Camera-type eye (tissue), 1 donor: Measurements from ENCODE around the gene PRPF18. TPM values are rescaled to one million over a fixed set of nuclear protein-coding genes. Genes with fewer than 3 reads are reported as not detected.

Experiments
- total RNA-seq: library from RNA; depleted of rRNA; stranded (reverse); fragments of >200 nt; gene quantifications from one replicate; pipeline ENCODE4 v1.2.3, GENCODE V29; 2014

The PRPF18 gene
- 61.7 TPM for total RNA-seq

GRCh38 chr10:13586676-13587355, at the start of gene PRPF18:
TSS of gene PRPF18 (plus strand) at chr10:13586965. CDS start at chr10:13587087, 122 bp downstream.

Other genes starting within 250 kb of the PRPF18 start
- gene SEPHS1, start 238.7 kb upstream of the PRPF18 start, total RNA-seq: 70.8 TPM
- gene BEND7, start 58.0 kb upstream of the PRPF18 start, total RNA-seq: 35.7 TPM